Measurements from ENCODE around the gene SLC34A1. TPM values are rescaled to one million over a fixed set of nuclear protein-coding genes. Genes with fewer than 3 reads are reported as not detected.

The SLC34A1 gene
- total RNA-seq, 4 donors from 2014 or later = not detected

- no peak for TF ChIP-seq CTCF (IDR thresholded peaks at IDR 0.05; ENCODE audit: low read depth)
Observed at GRCh38 chr5:177403792-177404640, 19.8 kb downstream of the SLC34A1 start.

GRCh38 chr5:177404641-177405179 lies 20.5 kb downstream of the SLC34A1 start:
- no peak for TF ChIP-seq CTCF (IDR thresholded peaks at IDR 0.05; ENCODE audit: low read depth)

GRCh38 chr5:177405312-177405711 lies 21.1 kb downstream of the SLC34A1 start:
- TF ChIP-seq CTCF (IDR thresholded peaks at IDR 0.05; ENCODE audit: low read depth) = no peak

- no peak for TF ChIP-seq CTCF (IDR thresholded peaks at IDR 0.05; ENCODE audit: low read depth)
Observed at GRCh38 chr5:177405805-177406204, 21.6 kb downstream of the SLC34A1 start.

GRCh38 chr5:177409043-177409801 lies 25.0 kb downstream of the SLC34A1 start, which contains the start of gene F12:
Gene F12 (minus strand): TSS chr5:177409564. CDS start chr5:177409527, 37 bp downstream.
- TF ChIP-seq CTCF (IDR thresholded peaks at IDR 0.05; ENCODE audit: low read depth) = no peak

GRCh38 chr5:177410575-177410974 lies 26.3 kb downstream of the SLC34A1 start:
- TF ChIP-seq CTCF (IDR thresholded peaks at IDR 0.05; ENCODE audit: low read depth) = no peak
